ENCODE data around the gene PDZD2.
"Not testable (repeated sequence)": the region's sequence is repeated elsewhere in the genome, so short reads cannot be mapped to it uniquely, and the experiment has no call there.

The PDZD2 gene

DNA sequence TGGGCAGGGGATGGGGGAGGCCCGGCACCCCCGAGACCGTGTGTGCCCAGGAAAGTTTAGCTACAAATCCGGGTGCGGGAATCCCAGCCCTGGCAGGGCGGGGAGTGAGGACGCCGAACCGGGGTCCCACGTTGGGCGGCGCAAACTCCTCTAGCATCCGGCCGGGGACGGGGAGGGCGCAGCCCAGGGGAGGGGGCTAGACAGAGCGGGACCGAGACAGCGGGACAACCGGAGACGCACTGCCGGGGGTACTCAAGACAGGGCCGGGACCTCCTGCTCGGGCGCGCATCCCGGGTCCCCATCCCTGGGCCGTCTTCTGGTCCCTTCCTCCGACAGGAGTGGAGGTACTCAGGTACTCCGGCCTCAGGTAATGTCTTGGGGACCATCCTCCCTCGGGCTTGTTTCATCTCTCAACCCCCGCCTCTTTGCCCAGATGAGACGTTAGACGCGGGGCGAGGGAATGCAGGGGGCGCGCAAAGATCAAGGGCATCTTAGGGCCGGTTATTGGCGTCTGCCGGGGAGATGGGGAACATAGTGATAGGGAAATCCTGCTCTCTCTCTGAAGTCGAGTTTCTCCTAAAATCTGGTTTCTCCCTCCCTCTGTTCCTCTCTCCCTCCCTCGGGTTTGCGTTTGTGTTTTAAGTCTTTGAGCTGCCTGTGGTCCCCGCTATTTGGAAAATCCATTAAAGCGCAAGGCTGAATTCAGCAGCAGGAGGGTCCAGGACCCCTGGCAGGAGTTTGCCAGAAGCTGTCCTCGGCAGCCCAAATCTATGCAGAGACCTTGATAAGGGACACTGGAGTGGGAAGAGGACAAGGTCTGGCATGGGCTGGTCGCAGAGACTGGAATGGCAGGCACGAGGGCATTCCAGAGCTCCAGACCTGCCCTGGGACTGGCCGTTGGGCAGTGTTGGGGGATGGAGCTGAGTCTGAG, 815 bp downstream of the PDZD2 start:
- peak; percentile 50 for DNase-seq

DNA sequence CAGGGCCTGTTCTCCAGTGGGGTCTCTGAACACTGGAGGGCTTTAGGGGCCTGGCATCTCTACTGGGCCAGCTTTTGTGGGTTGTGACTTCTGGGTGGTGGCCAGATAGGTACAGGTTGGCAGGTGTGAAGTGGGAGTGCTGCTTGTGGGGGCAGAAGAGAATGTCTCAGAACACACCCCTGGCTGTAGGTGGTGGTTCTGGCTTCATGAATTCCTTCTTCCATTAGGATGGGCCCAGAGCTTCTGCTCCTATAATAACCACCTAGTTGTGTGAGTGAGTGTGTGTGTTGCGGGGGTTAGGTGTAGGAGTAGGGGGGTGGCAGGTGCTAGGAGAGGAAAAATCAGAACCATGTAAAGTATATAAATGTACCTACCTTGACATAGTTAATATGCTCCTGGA, 1.6 kb downstream of the PDZD2 start:
- DNase-seq: no peak

DNA sequence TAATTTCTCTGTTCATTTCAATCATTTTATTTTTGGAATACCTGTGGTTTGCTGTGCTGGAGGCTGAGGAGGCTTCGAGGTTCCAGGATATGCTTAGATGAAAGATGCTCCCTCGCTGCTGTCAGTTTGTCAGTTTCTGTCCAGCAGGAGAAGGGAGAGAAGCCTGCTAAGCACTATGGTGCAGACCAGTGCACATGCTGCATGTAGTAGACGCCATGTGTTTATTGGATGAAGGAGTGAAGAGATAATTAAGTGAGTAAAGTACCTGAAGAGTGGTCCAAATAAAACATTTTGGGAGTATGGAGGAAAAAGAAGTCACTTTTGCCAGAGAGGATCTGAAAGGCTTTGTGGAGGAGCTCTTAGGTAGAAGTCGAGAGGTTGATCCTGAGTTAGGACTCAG, 2.1 kb downstream of the PDZD2 start:
- no peak for DNase-seq

DNA sequence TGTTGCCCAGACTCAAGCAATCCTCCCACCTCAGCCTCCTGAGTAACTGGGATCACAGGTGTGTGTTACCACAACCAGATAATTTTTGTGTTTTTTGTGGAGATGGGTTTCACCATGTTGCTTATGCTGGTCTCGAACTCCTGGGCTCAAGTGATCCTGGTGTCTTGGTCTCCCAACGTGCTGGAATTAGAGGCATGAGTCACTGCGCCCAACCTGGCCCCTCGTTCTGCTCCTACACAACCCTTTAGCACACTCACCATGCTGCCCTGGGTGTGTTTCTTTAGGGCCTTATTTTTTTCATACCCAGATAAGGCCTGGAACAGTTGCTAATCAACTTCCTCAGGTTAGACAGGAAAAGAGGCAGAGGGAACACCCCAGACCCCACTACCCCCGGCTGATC, 2.6 kb downstream of the PDZD2 start:
- DNase-seq: no peak

DNA sequence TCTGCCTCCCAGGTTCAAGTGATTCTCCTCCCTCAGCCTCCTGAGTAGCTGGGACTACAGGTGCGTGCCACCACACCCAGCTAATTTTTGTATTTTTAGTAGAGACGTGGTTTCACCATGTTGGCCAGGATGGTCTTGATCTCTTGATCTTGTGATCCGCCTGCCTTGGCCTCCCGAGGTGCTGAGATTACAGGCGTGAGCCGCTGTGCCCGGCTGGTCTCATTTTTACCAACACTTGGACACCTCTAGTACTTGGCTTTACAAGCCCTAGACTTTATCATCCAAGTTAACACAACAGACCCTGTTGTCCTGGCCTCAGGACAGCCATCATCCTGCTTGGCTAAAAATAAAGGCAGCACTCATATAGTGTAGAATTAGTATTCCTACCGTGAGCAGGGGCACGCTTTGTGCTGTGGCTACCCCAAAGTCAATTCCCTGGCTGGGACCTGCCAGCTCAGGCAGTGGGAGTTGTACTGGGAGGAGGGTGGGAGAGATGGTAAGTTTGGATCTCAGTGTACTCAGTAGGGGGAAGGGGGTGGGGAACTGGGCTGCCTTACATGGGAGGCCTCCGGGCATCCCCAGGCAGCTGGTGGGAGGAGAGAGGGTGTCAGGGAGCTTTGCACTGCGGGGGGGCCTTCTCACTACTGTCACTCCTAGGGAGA, 6.6 kb downstream of the PDZD2 start:
- DNase-seq: no peak

DNA sequence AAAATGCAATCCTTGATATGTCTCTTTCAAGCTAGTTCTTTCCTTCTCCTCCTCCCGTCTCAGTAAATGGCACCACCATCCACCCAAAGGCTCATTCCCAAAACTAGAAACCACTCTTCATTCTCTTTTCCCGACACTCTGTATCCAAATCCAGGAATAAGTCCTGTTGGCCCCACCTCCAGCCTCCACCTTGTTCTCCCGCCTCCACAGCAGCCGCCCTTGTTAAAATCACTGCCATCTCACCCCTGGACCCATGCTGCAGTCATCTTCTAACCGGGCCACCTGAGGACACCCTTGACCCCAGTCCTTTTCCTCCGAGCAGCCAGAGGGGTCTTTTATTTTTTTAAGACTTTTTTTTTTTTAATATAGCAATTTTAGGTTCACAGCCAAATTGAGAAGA, 9.4 kb downstream of the PDZD2 start:
- DNase-seq: no peak

DNA sequence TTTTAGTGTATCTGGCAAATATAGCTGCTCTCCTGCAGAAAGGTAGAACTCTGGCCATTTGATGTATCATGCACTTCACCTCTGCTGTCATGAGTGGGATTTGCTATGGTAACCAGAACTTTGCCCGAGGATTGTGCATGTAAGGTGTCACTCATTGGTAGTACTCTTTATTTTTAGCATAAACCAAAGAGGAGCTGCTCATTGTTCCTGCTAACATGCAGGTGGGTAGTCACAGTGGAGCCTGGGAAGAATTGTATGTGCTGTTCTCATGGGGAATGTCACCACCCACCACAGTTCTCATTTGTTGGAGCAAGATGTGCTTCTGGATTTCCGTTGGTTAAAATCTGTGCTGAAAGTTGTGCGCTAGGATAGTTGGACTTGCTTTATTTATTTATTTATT, 12.3 kb downstream of the PDZD2 start:
- DNase-seq: no peak

DNA sequence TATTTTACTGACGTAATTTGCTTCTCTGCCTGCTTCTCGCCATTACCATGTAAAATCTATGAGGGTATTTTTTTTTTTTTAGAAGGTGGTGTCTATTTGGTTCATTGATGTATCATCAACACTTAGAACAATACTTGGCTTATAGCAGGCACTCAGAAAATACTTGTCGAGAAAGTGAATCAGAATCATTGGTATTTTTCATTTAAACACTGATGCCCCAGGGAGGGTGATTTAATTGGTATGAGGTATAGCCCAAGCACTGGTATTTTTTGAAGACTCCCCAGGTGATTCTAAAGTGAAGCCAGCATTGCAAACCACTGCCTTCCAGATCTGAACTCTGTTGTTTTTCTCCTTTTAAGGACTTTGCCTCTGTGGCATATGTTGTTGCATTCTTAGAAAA, 16.6 kb downstream of the PDZD2 start:
- no peak for DNase-seq

DNA sequence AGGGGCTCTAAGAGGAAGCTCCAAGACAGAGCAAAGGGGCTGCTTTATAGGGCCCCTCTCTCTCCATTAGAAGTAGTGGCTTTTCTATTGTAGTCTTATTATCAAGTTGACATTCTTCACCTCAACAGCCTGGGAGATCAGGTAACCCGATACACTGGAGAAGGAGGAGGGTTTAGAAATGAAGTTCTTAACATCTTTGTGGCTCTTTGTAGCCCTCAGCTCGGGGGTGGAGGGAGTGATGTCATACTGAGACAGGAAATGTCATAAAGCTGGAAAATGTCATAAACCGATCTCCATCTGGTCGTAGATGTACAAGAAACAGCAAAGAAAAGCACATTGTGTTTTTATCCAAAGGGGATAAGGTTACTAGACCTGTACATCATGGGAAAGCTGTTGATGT, 17.9 kb downstream of the PDZD2 start:
- no peak for DNase-seq

DNA sequence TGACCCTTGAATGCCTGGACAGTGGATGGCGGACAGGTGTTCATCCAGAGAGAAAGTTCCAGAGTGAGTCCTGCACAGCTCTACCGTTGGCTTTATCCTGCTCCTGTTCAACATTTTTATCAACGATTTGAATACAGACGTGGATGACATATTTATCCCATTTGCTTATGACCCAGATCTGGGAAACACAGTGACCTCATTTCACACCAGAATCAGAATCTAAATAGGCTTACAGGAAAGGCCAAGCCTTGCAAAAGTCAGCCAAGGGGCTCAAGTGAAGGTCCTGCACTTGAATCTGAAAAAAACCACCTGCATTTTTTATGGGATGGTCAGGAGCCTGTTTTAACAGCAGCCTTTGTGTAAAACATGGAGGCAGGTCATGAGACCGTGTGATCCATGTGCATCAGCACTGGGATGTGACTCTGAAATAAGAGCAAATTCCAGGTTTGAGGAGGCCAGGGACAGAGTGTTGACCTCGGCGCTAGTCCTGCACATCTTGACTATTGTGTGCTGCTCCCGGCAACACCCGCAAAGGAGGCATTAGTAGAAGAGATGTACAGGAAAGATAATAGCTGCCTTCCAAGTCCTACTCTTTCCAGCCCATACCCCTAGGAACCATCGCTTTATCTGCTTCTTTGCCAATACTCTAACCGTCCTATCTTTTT, 18.5 kb downstream of the PDZD2 start:
- no peak for DNase-seq

DNA sequence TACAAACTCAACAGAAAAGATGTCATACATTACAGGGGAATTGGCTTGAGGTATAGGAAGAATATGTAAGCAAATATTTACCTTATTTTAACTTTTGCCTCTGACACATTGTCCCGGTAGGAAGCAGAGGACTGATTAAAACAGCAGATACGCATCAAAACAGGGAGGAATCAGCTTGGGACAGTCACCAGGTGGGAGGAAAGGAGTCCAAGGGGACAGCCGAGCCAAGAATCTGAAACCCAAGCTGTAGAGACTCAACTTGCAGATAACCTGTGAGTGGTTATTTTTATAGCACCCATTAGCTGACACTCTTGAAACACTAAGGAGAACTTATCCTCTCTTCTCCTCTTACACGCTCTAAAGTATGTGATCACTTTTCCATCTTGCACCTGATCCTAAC, 22.3 kb downstream of the PDZD2 start:
- no peak for DNase-seq

DNA sequence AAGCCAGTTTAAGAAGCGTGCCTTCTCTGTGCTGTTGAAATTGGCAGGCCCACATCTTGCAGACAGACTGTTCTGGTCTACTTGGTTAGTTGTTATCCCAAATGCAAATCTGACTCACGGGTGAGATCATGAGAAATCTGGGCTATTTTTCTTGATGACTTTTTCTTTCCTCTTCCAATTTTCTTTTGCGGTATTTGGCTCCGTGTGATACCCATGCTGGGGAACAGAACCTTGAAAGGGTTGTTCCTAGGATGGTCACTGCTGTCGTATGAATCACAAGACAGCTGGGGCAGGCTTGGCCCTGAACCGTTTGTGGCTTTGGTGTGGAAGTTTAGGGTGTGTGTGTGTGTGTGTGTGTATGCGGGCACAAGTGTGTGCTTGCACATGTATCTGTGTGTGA, 24.6 kb downstream of the PDZD2 start:
- DNase-seq: no peak

DNA sequence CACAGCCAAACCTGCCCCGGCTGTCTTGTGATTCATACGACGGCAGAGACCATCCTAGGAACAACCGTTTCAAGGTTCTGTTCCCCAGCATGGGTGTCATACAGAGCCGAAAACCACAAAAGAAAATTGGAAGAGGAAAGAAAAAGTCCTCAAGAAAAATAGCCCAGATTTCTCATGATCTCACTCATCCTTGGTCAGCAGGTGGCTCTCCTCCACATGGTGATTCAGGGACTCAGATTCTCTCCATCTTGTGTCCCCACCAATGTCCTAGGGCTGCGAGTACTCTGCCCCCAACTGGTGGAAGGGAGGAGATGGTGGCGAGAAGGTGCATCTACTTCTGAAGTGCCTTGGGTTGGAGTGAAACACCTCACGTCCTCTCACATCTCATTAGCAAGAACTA, 25.6 kb downstream of the PDZD2 start:
- DNase-seq: no peak

DNA sequence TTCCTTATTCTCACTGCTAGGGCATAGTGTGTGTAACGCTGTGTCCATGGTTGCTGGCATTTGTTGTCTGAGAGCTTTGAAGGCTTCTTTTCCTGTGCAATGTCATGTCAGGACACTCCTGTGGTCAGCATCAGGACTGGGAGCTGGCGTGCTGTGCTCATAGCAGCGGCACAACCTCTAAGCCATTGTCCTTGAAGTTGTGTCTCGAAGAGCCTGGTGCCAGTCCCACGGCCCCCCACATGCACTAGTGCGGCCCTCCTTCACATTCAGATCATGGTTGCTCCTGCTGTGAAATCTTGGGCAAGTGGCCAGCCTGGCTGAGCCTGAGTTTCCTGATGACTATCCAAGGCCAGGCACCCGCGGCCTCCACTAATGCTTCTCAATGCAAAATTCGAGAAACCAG, 32.4 kb downstream of the PDZD2 start:
- no peak for DNase-seq

DNA sequence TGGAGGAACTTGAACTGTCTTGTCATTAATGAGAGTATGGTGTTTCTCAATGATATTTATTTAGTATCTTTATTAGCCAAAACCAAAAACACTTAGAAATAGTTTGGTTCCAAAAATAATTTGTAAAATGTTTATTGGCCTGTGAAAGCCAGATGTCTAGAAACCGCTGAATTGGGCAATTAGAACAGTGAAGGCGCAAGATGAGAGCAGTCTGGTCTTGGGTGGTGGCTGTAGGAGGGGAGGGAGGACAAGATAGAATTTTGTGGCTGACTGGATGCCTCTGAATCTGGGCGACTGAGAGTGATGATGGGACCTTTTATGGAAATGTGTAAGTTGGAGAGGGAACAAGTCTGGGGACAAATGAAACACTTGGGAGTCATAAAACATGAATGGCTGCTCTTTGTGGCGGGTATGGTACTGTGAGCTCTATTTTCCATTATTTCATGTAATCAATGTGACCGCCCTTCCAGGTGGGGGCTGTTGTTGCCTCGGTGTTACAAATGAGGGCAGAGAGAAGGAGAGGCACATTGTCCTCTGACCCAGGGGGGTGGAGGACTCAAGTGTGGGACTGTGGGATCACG, 35.5 kb downstream of the PDZD2 start:
- no peak for DNase-seq

DNA sequence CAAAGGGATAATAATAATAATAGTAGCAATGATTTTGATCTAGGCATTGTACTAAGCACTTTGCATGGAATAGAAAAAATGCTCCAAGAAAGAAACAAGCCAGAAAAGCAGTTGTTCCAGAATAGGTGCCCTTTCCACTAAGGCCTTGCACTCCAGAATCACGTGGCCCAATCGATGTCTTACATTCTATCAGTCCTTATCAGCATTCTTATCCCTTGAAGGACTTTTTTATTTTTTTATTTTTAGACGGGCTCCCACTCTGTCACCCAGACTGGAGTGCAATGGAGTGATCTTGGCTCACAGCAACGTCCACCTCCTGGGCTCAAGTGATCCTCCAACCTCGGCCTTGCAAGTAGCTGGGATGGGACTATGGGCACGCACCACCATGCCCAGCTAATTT, 36.5 kb downstream of the PDZD2 start:
- DNase-seq: no peak

DNA sequence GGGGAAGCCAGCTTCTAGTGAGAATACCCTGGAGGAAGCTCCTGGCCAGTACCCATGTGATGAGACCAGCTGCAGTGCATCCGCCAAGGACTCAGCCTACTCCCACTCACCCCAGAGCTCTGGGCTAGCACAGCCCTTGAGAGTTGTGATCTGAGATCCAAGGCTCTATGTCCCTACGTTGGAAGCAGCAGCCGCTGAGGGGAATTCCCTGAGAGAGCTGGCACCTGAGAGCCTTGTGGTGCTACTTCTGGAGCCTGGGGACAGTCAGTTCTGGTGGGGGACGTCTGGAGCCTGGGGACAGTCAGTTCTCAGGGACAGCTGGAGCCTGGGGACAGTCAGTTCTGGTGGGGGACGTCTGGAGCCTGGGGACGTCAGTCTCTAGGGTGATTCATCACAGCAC, 39.2 kb downstream of the PDZD2 start:
- DNase-seq: no peak

DNA sequence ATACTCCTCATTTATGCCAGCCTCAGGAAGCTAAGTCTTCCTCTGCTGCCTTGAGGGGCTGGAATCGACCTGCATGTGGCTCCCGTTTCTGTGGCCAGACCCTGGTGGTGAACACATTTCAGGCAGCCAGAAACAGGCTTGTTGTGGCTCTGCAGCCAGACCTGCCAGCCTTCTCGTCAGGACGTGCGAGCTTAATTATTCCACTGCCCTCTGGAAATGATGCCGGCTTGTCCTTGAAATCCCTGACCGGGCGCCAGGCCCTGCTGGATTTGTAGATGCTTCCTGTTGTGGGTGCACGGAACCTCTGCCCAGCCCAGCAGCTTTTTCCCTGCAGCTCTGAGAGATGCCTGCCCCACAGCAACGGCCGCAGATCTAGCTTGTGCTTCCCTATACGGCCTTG, 41.6 kb downstream of the PDZD2 start:
- no peak for DNase-seq

DNA sequence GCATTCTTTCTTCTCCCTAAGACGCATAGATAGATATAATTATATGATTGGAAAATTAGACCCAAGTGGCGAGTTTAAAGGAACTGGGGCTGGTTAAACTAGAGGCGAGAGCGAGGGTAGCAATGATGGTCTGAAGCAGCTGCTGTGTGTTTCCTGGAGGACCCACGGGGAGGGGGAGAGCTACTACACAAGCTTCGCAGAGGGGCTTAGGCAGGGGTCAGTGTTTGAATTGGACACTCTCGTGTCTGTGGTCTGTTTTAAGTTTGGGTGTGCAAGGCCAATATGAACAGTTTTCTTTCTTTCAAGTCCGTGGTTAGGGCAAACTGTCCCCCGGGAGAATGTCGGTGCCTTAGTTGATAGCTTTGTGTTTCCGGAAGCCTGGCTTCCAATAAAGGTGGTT, 43.1 kb downstream of the PDZD2 start:
- peak; percentile 56 for DNase-seq

DNA sequence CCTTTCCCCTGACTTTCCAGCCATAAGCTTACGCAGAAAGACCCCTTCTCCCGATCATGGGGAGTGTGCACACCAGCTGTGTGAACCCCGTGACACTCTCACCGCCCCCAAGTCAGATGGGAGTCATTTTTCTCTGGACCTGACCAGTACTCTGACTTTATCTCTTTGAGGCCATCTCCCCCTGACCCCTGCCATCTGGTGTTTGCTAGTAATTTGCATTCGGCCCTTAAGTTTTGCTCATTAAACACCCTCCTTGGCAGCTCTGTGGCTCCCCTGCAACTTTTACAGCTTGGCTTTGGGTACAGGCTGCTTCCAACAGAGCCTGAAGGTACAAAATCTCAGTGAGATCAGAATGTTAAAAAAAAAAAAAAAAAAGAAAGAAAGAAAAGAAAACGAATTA, 43.9 kb downstream of the PDZD2 start:
- DNase-seq: no peak

DNA sequence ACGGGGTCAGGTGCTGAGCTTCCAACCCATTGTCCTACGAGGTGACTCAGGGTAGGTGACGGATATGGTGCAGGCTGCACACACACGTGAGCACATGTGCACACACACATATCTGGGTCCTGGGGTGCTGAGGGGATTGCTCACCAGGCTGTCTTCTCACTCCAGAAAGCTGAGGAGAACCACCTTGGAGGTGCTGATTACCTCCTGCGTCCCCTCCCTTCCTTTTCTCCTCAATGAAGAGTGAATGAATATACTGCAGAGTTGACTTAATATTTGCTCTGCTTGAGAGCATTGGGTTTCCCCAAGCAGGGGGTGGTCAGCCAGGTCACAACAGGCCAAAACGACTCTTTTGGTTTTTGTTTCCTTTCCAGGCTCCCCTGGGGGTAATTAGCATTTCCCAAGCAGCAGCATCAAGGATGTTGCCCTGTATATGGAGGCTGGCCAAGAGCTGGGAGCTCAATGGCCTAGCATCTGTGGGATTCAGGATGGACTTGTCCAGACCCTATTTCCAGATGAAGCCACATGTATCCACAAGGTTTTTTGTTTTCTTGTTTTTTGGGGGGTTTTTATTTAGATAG, 49.7 kb downstream of the PDZD2 start:
- no peak for DNase-seq

DNA sequence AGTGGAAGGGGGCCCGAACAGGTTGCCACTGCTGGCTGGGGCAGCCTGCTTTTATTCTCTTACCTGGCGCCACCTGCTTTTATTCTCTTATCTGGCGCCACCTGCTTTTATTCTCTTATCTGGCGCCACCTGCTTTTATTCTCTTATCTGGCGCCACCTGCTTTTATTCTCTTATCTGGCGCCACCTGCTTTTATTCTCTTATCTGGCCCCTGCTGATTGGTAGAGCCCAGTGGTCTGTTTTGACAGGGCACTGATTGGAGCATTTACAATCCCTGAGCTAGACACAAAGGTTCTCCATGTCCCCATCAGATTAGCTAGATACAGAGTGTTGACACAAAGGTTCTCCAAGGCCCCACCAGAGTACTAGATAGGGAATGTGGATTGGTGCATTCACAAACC, 52.5 kb downstream of the PDZD2 start:
- DNase-seq: not testable (repeated sequence)

DNA sequence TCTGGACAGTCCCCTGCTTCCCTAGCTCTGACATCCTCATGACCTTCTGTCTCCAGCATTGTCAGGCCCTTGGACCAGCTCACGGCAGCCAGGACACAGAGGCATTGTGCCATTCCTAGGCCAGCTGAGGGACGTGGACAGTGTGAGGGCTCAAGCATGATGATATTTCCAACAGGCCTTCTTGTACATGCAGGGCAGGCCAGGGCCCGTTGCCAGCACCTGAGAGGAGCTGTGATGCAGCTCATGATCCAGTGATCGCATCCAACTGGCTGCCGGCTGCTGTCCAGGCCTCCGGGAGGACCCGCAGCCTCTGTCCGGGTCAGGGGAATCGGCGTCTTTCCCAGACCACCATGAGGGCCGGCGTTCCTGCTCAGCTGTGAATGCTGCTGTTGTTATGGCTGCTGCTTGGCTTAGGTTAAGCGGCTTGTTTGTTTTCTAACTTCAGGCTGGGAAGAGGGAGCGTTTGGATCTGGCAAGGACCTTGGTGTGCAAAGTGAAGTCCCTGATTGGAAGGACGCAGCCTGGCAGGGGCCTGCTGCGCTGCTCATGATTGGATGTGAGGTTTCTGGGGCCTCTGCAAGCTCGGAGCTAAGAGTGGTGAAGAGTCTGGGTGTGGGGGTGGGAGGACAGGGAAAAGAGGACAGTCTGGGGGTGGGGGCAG, 53.8 kb downstream of the PDZD2 start:
- DNase-seq: peak; percentile 76
